GM23338 (cell line): Measurements from ENCODE around the gene FST.

Experiments used
- CREB1 ChIP-seq: fragments of 250-450 bp; sonication (Bioruptor Pico); IDR thresholded peaks from 2 replicates; pipeline ENCODE4 v1.5.0; 2020; ENCODE audit warnings: low read depth, mild to moderate bottlenecking, moderate library complexity
- EZH2 ChIP-seq: fragments of 200-600 bp; sonication (generic); IDR thresholded peaks from one replicate; pipeline ENCODE4 v1.8.0; 2017; ENCODE audit warnings: antibody characterized with exemption, mild to moderate bottlenecking, low read depth; ENCODE audit not compliant: unreplicated experiment
- EZH2phosphoT487 ChIP-seq: fragments of 200-600 bp; sonication (generic); IDR thresholded peaks from one replicate; pipeline ENCODE4 v1.8.1; 2018; ENCODE audit warnings: antibody characterized with exemption; ENCODE audit not compliant: unreplicated experiment
- POLR2AphosphoS5 ChIP-seq: IDR thresholded peaks from 2 replicates; pipeline ENCODE4 v1.6.1; 2016; ENCODE audit warnings: antibody characterized with exemption, low read depth
- STAT1 ChIP-seq: IDR thresholded peaks from one replicate; pipeline ENCODE4 v1.6.1; 2016; ENCODE audit warnings: antibody characterized with exemption; ENCODE audit not compliant: unreplicated experiment
- ZNF114 ChIP-seq: fragments of 250-450 bp; sonication (Bioruptor Pico); IDR thresholded peaks from 2 replicates; pipeline ENCODE4 v1.5.0; 2020; ENCODE audit warnings: mild to moderate bottlenecking, moderate library complexity
- TF ChIP-seq, protein P1 (sequence below), 2 experiments: fragments of 200-600 bp in 1 of 2; sonication (generic) in 1 of 2; conservative IDR thresholded peaks; 2 replicates each; pipeline versions ENCODE4 v1.5.1 to v1.6.1; 2016 to 2017; ENCODE audit warnings: antibody characterized with exemption in 2 of 2, low read depth in 2 of 2, mild to moderate bottlenecking in 2 of 2, moderate library complexity in 1 of 2
- TF ChIP-seq, protein P2 (sequence below): fragments of 250-450 bp; sonication (Bioruptor Pico); IDR thresholded peaks from 2 replicates; pipeline ENCODE4 v1.5.0; 2020; ENCODE audit warnings: mild to moderate bottlenecking, moderate library complexity
- TF ChIP-seq, protein P3 (sequence below): IDR thresholded peaks from one replicate; pipeline ENCODE4 v1.6.1; 2018; ENCODE audit warnings: antibody characterized with exemption; ENCODE audit not compliant: unreplicated experiment

DNA sequence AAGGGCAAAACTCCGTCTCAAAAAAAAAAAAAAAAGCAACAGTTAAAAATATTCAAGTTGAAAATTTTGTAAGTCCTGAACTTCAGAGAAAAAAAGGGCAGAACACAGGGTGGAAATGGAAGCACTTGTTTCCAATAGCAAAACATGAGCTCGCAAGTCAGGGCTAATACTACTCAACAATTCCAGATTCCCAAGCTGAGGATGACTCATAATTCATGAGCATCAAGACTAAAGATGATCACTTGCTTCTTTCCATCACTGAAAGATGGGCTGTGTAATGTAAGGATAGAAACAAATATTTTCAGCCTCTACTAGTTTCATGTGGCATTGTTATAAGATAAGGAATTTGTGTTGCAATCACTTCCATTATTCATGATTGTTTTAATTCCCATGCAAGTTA is 33.5 kb upstream of the FST start:
- TF ChIP-seq POLR2AphosphoS5 (no peak), STAT1 (no peak), EZH2 (no peak), EZH2phosphoT487 (no peak), ZNF114 (no peak), CREB1 (CRISPR knock-in tag) (no peak)
- TF ChIP-seq, protein P1, sequence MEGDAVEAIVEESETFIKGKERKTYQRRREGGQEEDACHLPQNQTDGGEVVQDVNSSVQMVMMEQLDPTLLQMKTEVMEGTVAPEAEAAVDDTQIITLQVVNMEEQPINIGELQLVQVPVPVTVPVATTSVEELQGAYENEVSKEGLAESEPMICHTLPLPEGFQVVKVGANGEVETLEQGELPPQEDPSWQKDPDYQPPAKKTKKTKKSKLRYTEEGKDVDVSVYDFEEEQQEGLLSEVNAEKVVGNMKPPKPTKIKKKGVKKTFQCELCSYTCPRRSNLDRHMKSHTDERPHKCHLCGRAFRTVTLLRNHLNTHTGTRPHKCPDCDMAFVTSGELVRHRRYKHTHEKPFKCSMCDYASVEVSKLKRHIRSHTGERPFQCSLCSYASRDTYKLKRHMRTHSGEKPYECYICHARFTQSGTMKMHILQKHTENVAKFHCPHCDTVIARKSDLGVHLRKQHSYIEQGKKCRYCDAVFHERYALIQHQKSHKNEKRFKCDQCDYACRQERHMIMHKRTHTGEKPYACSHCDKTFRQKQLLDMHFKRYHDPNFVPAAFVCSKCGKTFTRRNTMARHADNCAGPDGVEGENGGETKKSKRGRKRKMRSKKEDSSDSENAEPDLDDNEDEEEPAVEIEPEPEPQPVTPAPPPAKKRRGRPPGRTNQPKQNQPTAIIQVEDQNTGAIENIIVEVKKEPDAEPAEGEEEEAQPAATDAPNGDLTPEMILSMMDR (conservative IDR thresholded peaks at IDR 0.05; ENCODE audit: low read depth in 2 of 2): no peak
- TF ChIP-seq, protein P2, sequence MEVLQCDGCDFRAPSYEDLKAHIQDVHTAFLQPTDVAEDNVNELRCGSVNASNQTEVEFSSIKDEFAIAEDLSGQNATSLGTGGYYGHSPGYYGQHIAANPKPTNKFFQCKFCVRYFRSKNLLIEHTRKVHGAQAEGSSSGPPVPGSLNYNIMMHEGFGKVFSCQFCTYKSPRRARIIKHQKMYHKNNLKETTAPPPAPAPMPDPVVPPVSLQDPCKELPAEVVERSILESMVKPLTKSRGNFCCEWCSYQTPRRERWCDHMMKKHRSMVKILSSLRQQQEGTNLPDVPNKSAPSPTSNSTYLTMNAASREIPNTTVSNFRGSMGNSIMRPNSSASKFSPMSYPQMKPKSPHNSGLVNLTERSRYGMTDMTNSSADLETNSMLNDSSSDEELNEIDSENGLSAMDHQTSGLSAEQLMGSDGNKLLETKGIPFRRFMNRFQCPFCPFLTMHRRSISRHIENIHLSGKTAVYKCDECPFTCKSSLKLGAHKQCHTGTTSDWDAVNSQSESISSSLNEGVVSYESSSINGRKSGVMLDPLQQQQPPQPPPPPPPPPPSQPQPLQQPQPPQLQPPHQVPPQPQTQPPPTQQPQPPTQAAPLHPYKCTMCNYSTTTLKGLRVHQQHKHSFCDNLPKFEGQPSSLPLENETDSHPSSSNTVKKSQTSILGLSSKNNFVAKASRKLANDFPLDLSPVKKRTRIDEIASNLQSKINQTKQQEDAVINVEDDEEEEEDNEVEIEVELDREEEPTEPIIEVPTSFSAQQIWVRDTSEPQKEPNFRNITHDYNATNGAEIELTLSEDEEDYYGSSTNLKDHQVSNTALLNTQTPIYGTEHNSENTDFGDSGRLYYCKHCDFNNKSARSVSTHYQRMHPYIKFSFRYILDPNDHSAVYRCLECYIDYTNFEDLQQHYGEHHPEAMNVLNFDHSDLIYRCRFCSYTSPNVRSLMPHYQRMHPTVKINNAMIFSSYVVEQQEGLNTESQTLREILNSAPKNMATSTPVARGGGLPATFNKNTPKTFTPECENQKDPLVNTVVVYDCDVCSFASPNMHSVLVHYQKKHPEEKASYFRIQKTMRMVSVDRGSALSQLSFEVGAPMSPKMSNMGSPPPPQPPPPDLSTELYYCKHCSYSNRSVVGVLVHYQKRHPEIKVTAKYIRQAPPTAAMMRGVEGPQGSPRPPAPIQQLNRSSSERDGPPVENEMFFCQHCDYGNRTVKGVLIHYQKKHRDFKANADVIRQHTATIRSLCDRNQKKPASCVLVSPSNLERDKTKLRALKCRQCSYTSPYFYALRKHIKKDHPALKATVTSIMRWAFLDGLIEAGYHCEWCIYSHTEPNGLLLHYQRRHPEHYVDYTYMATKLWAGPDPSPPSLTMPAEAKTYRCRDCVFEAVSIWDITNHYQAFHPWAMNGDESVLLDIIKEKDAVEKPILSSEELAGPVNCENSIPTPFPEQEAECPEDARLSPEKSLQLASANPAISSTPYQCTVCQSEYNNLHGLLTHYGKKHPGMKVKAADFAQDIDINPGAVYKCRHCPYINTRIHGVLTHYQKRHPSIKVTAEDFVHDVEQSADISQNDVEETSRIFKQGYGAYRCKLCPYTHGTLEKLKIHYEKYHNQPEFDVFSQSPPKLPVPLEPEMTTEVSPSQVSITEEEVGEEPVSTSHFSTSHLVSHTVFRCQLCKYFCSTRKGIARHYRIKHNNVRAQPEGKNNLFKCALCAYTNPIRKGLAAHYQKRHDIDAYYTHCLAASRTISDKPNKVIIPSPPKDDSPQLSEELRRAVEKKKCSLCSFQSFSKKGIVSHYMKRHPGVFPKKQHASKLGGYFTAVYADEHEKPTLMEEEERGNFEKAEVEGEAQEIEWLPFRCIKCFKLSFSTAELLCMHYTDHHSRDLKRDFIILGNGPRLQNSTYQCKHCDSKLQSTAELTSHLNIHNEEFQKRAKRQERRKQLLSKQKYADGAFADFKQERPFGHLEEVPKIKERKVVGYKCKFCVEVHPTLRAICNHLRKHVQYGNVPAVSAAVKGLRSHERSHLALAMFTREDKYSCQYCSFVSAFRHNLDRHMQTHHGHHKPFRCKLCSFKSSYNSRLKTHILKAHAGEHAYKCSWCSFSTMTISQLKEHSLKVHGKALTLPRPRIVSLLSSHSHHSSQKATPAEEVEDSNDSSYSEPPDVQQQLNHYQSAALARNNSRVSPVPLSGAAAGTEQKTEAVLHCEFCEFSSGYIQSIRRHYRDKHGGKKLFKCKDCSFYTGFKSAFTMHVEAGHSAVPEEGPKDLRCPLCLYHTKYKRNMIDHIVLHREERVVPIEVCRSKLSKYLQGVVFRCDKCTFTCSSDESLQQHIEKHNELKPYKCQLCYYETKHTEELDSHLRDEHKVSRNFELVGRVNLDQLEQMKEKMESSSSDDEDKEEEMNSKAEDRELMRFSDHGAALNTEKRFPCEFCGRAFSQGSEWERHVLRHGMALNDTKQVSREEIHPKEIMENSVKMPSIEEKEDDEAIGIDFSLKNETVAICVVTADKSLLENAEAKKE (CRISPR knock-in tag): no peak
- TF ChIP-seq, protein P3, sequence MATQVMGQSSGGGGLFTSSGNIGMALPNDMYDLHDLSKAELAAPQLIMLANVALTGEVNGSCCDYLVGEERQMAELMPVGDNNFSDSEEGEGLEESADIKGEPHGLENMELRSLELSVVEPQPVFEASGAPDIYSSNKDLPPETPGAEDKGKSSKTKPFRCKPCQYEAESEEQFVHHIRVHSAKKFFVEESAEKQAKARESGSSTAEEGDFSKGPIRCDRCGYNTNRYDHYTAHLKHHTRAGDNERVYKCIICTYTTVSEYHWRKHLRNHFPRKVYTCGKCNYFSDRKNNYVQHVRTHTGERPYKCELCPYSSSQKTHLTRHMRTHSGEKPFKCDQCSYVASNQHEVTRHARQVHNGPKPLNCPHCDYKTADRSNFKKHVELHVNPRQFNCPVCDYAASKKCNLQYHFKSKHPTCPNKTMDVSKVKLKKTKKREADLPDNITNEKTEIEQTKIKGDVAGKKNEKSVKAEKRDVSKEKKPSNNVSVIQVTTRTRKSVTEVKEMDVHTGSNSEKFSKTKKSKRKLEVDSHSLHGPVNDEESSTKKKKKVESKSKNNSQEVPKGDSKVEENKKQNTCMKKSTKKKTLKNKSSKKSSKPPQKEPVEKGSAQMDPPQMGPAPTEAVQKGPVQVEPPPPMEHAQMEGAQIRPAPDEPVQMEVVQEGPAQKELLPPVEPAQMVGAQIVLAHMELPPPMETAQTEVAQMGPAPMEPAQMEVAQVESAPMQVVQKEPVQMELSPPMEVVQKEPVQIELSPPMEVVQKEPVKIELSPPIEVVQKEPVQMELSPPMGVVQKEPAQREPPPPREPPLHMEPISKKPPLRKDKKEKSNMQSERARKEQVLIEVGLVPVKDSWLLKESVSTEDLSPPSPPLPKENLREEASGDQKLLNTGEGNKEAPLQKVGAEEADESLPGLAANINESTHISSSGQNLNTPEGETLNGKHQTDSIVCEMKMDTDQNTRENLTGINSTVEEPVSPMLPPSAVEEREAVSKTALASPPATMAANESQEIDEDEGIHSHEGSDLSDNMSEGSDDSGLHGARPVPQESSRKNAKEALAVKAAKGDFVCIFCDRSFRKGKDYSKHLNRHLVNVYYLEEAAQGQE: no peak
